NCI-H128 (cell line): ENCODE results near the gene RAB7A.

Experiments
- DNase-seq: peaks from one replicate; lab custom pipeline; 2025; ENCODE audit not compliant: unreplicated experiment; lab: John Stamatoyannopoulos, UW

RAB7A gene

GRCh38 chr3:128726023-128727016 lies at the start of gene RAB7A:
Gene RAB7A, plus strand, starts transcription at chr3:128726183. Its CDS starts 69,185 bp downstream, at chr3:128795368.
- peak; percentile 95 for DNase-seq

- DNase-seq: no peak
Measured at GRCh38 chr3:128679338-128679737, 46.6 kb upstream of the RAB7A start.

GRCh38 chr3:128680603-128681368 lies 45.2 kb upstream of the RAB7A start:
- DNase-seq: peak; percentile 90

DNA sequence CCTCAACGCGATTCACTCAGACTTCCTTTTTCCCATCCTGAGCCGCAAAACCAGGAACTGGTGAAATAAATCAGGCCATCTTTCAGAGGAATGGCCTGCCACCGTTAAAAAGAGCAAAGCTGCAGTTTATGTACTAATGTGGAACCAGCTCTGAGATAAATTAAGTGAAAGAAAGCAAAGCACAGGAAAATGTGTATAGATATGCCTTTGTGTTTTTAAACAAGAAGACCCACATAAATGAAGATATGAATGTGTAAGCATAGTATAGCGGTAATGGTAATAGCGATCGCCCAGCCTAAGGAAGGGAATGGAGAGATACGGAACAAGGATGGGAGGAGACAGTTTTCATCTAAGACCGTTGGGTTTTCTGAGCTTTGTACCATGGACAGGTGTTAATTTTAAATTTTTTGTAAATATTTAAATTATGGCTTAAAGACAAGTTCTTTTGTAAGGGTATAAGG lies 44.6 kb upstream of the RAB7A start:
- DNase-seq: no peak

DNA sequence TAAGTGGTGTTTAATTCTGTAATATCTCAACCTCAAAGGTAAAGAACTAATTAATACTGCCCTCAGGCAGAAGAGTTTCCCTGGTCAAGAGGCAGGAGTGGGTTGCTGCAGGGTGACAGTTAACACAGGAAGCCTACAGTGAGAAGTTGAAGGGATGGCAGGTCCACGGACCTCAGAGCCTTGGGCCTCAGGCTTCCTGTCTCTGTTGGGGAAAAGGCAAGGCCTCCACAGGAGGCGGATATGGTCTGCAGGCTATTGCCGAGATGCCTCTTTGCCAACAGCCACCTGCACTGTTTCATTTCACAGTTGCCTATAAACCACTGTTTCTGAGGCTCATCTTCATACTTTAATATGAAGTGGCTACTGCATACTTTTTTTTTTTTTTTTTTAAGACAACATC lies 42.0 kb upstream of the RAB7A start:
- DNase-seq: no peak

DNA sequence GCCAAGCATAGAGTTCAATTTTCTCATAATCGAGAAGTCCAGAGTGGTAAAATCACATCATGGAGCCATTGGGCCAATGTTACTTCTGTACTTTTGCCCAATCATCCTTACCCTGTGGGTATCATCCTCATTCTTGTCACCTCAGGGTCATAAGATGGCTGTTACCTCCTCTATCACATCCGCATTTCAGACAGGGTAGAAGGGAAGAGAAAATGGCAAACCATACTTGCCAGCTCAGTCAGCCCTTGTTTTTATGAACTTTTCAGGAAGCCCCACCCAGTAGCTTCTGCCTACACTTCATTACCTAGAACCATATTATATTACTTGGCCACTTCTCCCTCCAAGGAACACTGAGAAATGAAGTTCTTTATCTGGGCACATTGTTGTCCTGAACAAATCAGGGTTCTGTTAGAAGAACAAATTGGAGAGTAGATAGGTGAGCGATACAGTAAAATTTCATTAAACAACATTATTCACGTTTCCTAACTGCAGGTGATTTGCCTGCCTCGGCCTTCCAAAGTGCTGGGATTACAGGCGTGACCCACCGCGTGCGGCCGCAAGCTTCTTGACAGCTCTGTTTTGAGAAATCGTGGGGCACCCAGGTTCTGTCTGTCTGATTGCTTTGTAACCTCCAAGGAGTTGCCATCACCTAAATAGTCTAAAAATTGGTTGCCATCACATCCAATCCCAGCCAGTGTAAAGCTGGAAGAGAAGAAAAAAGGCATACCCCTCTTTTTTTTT lies 40.8 kb upstream of the RAB7A start:
- no peak for DNase-seq

- no peak for DNase-seq
Measured at GRCh38 chr3:128686465-128686864, 39.5 kb upstream of the RAB7A start.

GRCh38 chr3:128689060-128689459 lies 36.9 kb upstream of the RAB7A start:
- no peak for DNase-seq

DNA sequence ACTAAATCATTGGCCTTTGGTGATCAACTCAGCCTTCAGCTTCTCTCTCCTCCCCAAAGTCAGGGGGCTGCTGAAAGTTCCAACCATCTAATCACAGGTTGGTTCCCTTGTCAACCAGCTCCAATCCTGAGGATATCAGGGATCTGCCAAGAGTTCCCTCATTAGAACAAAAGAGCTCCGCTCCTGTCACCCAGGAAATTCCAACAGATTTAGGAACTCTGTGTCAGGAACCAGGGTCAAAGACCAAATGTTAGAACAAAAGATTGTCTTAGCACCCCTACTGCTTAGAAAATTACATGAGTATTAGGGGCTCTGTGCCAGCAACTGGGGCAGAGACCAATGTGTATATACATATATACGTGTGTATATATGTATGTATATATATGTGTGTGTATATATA lies 32.3 kb upstream of the RAB7A start:
- no peak for DNase-seq

- no peak for DNase-seq
Measured at GRCh38 chr3:128697341-128697740, 28.6 kb upstream of the RAB7A start.

DNA sequence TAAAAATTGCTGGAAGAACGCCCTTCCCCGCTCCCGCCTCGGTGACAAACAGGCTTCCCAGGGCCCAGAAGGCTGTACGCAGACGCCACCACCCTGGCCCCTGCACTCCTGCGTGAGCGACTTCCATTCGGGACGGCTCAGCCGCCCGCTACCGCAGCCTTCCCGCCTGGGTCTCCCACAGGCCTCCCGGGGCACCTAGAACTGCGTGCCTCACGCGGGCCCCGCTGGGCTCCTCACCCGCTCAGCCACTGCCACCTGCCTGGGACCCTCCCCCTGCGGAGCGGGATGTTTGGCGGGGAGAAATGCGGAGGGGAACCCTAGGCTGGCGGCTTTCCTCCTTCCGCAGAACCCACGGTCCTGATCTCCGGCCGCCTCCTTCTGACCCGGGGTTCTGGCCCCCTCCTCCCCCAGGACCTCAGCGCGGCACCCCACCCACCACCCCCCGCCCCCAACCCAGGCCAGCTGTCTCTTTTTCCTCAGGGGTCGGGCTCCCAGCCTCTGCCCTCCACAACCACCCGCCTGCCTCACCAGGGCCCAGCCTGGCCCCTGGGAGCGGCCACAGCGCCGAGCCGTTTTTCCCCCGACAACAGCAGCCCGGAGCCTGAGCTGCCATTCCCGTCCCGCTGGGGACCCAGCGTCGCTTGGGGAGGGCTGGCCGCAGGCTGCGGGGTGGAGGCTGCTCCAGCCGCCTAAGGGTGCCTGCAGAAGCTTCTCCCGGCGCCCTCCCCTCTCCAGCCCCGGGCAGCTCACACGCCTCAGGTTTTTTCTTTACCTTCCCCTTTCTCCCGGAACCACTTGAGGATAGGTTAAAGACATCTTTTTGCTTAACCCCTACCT lies 27.6 kb upstream of the RAB7A start:
- DNase-seq: no peak

DNA sequence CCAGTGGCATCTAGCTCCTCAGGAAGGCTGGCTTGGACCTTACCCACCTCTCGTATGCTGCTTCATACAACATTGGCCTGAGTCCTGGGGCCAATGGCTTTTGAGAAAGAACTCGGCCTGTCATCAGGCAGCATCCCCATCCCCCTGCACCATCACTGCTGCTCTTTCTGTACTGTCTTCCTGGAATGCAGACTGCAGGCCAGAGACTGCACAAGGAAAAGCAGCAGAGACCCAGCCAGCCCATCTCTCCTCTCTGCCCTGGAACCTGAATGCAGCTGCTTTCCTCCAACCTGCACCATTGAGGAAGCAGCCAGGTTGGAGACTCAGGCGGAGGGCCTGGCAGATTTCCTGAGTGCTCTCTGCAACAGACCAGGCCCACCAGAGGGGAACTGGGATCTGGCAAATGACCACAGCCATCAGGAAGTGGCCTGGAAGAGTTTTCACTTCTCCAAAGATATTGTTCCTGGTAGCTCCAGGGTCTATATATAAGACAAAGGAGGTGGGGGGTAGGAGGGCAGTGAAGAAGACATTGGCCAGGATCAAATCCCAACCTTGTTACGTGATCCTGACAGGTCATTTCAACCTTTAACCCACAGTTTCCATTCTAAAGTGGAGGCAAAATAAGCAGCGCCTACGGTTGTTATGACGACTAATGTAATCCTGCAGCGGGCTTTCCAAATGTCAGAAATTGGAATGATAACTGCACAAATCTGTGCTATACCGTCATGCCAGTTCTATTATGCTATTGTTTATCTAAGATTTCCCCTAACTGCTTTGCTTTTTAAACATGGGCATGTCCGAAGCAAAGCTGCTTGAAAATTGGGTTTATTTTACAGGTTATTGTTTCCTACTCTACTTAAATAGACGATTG lies 24.4 kb upstream of the RAB7A start:
- no peak for DNase-seq

GRCh38 chr3:128702391-128702790 lies 23.6 kb upstream of the RAB7A start:
- no peak for DNase-seq

- DNase-seq: no peak
Measured at GRCh38 chr3:128703561-128703960, 22.4 kb upstream of the RAB7A start.

GRCh38 chr3:128706086-128706615 lies 19.8 kb upstream of the RAB7A start:
- no peak for DNase-seq

GRCh38 chr3:128707928-128708494 lies 18.0 kb upstream of the RAB7A start:
- DNase-seq: no peak

GRCh38 chr3:128709038-128709437 lies 16.9 kb upstream of the RAB7A start:
- DNase-seq: no peak

- DNase-seq: no peak
Measured at GRCh38 chr3:128709506-128710210, 16.3 kb upstream of the RAB7A start.
